NCI-H1417 treated with DMSO at 0.1 percent for 48 hours (cell line): Measurements from ENCODE around the gene HSD17B12.
A peak's percentile ranks its signal among the peaks of the same experiment; 100 is the strongest.

ENCODE experiments used
- DNase-seq: peaks from one replicate; lab custom pipeline; 2025; lab: John Stamatoyannopoulos, UW

HSD17B12 gene

DNA sequence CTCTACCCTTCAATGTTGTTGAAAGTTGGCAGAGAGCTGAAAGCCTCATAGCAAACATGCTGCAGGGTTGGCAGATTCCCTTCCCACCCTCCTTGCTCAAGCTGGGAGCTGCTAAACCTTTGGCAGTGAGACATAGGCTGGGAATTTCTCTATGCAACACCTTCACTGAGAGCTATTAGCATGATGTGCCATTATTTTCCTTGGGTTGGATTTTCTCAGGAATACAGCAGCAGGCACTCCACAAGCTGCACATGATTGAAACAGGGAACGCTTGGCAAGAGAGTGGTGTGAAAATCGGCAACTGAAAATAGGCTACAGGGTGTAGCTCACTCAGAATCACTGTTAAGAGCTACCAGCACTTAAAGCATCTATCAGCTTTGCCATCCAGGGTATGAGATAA is 190.5 kb downstream of the HSD17B12 start:
- no peak for DNase-seq

DNA sequence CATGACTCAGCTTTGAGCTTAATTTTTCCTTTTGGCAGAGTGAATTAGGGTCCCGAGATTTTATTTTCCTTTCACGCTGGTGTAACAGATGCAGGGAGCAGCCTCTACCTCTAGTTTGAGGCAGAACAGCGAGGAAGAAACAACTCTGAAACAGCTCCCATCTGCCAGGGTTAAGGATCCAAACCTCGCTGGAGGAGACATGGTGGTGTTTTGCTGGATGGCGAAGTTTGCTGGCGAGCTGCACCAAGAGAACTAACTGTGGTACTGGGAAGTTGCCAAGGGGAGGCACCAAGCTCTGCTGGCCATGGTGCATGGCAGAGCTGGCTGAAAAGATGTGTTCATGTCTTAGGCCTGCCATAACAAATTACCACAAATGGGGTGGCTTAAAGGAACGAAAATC is 192.5 kb downstream of the HSD17B12 start:
- DNase-seq, result no peak

DNA sequence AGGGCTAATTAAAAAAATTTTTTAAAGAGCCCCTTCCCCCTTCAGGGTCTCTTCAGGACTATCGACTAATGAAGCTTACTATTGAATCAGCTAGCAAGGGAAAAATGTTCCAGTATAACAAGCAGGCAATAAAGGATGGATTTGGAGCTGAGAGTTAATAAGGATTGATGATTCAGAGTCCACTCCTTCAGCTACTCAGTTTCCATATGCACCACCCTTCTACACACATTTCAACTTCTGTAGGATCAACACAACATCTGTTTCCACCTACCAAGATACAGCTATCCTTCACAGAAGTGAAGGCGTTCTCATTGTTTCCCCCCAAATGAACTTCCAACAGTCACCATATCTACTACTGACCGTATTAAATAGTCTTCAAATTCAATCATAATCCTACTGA is 193.5 kb downstream of the HSD17B12 start:
- DNase-seq, result no peak

DNA sequence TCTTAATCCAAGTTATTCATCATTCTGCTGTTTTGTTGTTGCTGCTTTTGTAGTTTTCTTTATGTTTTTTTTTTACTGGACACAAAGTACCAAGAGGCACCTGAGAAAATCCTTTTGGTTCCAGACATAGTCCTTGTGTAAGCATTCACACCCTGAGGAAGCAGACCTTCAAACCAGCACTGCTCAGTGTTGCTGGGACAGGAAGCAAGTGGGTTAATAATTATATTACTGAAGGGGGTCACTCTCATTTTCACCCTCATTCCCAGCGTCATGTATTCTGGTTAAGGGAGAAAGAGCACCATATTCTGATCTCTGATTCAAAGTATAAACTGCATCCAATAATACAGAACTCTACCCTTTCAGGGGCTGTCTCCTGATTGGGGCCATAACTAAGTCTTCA is 194.2 kb downstream of the HSD17B12 start:
- no peak for DNase-seq

DNA sequence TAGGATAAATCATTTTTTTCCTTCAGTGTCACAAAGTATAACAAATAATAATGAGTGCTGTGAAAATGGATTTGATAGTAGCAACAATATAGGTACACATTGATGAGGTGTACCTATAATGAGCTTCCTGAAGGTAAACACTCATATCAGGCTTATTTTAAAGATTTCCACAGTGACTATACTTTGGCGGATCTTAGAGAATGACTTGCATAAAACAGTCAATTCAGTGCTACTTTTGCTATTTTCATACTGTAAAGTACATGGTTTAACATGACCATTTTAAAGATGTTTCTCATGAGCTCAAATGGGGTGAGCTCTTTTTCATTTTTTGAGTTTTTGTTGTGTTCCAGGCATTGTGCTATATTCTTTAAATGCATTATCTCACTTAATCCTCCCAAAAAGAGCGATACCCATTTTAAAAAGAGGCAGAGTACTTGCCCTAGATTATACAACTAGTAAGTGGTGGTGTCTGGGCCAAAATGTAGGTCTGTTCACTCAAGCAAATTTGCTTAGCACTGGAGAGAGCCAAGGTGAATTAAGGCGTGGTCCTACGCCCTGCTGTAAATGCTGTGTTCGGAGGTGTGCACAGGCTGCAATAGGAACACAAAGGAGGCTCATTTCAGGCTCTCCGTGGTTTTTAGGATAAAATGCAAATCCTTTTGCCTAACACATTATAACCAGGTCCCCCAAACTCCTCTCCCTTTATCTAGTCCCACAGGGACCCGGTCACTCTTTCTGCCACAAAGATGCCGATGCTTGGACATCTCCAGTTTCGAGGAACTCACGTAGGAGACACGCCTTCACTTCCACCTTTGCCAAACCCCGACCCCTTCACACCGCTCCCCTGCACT is 199.5 kb downstream of the HSD17B12 start:
- no peak for DNase-seq

DNA sequence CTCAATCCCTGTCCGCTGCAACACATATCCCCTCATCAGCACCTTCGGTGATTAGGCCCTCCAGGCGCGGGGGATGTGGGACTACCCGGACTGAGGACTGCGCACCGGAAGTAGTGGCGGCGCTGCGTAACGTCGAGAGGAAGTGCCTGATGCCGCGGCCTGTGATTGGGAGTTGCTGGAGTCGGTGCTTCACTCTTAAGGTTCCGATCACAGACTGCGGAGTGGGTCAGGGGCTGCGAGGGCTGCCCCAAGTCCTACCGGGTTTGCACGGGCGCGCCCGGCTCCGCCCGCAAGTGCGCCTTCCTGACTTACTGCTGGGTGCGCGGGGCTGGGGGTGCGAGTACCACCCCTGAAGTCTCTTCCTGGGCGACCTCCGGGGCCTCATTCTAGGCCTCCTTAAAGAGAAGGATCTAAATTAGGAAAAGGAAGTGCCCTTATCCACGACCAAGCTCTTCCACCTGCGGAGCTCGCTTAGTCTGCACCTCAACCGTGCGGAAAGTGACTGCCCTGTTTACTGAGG is 200.2 kb downstream of the HSD17B12 start, which contains the start of gene ALKBH3:
ALKBH3 (plus strand) TSS at position 192 of the 520 bp plus-strand sequence. CDS start 1,822 bp downstream, outside the sequence.
- peak; percentile 70 for DNase-seq

DNA sequence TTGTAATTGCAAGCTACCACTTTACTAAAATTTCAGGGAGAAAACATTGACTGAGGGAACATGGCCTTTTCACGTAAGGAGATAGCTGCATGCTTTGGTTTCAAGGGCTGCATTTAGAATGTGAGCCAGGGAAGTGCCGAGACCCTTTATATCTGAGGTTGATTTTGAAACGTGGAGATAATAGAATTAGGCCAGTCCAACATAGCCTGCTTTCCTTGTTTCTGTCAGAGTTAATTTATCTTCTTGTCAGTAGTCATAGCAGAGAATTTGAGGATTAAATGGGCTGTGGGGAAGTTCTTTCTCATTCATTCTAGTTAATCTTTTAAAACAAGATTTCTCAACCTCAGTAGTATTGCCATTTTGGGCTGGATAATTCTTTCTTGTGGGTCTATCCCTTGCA is 212.3 kb downstream of the HSD17B12 start:
- no peak for DNase-seq

DNA sequence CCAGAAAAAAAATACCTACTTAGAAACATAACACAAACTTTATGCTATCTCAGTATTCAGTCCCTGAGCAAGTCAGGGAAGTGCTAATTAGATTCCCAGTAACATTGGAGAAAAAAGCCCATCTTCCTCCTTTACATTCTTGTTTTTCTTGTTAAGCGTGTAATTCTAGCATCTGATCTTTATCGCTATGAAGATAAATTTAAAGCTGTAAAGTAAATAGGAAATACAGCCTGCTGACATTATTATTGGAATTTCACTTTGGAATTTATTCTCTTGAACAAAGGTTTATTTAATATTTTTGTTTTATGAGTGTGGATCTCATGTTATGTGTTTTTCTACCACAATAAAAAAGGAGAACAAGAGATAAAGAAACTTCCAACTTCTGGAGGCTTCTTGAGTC is 214.0 kb downstream of the HSD17B12 start:
- no peak for DNase-seq

DNA sequence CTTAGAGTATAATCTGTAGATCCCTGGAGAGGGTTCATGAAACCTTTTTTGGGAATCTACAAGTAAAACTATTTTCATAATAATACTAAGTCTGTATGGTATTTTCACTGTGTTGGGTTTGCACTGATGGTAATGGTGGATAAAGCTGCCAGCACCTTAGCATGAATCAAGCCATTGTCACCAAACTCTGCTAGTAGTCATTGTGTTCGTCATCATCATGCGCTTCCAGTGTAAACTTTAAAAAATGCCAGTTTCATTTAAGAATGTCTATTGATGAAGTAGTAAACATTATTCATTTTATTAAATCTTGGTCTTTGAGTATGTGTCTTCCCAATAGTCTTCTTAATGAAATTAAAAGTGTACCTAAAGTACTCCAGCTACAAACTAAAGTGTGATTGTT is 215.1 kb downstream of the HSD17B12 start:
- no peak for DNase-seq

DNA sequence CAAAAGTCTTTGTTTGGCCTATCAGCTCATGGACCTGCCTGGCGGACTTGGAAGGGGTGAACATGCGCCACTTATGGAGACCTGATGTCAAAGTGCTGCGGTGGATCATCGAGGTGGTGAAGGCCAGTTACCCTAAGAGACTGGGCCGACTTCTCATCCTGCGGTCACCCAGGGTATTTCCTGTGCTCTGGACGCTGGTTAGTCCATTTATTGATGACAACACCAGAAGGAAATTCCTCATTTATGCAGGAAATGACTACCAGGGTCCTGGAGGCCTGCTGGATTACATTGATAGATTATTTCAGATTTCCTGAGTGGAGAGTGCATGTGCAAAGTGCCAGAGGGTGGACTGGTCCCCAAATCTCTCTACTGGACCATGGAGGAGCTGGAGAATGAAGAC is 218.0 kb downstream of the HSD17B12 start:
- DNase-seq, result no peak

DNA sequence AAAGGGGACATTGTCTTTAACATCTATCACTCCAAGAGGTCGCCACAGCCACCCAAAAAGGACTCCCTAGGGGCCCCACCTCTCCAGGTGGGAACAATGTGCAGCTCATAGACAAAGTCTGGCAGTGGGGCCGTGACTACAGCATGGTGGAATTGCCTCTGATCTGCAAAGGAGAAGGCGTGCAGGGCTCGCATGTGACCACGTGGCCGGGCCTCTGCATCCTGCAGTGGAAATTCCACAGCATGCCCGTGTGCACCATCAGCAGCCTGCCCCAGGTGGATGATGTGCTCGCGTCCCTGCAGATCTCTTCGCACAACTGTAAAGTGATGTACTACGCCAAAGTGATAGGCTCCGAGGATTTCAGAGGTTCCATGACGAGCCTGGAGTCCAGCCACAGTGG is 218.6 kb downstream of the HSD17B12 start:
- no peak for DNase-seq

DNA sequence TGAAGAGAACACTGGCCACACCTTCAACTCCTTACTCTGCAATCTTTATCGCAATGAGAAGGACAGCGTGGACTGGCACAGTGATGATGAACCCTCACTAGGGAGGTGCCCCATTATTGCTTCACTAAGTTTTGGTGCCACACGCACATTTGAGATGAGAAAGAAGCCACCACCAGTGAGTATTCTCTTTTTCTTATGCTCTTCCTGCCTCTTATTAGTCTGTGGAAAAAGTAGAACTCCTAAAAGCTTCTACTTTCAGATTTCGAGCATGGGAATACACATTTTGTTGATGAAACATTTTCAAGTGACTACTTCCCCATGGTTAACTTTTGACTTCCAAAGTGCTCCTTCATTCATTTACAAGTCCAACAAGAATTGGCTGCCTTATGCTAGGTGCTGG is 221.0 kb downstream of the HSD17B12 start:
- no peak for DNase-seq

DNA sequence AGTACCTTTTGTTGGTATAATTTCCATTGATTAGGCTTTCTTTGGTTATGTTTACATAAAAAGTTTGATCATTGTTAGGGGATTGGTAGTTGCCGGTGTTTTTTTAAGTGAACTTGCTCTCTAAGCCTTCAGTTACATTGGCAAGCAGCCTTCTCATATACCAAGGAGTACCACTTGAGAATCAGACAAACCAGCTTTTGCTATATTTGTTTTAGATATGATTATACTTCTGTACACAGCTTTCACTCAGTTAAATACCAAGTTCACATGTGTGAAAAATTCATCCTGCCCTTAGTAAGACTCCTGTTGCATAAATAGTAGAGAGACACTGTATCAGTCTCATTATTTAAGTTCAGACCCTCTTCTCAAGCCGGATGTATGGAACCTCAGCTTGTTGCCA is 222.5 kb downstream of the HSD17B12 start:
- DNase-seq, result no peak

DNA sequence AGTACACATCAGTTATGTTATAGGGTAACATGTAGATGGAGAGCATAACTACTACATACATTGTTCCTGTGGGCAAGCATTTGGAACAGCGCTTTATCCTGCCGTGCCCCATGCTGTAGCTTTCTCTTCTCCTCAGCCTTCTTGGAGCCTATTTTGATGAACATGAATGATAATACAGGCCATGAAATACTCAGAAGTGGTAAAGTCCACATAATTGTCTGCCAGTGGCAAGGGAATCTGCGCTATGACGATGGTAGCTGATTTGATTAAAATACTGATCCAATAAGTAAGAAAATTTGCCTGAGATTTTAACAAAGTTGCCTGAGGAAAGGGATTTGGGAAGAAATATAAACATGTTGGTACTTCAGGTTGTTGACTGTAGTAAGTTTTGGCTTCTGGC is 223.4 kb downstream of the HSD17B12 start:
- no peak for DNase-seq

DNA sequence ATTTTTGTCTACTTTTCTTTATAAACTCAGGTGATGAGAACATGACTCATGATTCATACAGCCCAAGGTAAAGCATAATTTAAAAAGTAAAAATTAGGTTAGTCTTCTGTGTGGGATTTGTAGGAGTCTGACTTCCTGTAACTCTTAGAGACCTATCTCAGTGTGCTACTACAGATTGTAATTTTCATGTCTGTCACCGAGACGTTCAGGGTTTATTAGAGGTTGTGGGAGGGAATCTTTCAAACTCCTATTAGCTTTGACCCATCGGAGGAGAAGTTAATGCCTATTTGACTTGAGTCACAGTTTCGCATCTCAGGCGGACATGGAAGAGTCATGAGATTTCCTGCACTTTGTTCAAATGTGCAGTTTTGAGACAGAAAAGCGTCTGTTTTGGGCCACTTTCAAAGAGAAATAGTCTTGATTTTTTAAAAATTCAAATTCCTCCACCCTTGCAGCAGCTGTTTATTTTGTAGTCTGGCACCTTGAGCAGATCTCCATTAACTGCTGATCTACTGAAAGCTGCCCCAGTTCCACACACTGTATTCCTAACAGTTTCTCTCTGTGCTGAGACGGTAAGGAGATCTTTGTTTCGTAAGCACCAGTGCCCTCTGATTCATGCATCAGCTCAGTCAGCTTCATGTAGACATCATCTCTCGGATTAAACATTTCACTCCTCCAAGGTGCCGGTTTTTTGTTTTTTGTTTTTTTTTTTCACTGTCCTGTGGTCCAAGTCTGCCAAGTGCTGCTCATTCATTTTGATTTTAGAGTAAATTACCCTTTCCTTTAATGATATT is 224.4 kb downstream of the HSD17B12 start:
- no peak for DNase-seq

DNA sequence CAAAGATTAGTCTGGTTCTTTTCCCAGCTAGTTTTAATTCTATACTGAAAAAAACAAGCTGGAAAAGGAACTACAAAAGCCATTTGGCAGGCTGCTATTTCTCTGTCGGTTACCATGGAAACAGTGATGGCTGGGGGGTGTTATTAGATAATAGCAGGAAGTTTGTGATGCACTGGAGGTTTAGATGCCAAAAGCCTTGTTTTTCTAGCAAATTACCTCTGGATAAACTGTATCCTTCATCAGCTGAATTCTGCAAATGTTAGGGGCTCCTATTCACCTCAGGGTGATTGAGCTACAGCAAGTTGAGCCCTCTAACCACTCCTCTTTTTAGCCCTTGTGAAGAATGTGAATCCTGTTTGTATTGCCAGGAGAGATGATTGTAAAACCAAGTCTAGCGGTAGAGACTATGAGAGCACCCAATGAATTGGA is 225.3 kb downstream of the HSD17B12 start:
- DNase-seq, result no peak
